ENCODE measurements around the gene MAP2K6.

DNA sequence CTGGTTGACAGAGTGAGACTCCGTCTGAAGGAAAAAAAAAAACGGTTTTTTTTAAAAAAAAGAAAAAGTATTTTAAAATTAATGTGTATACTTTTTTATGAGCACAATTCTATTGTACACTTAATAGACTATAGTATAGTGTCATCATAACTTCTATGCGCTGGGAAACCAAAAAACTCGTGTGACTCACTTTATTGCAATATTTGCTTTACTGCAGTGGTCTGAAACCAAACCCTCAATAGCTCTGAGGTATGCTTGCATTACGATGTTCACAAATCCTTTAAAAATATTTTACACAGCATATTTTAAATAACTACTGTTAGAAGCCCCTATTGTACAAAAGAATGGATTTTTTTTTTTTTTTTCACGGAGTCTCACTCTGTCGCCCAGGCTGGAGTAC is 12.4 kb upstream of the MAP2K6 start:
- TF ChIP-seq POLR2AphosphoS5 (IDR thresholded peaks at IDR 0.05; ENCODE audit: borderline replicate concordance, low read depth, low read length) (no peak), EZH2 (IDR thresholded peaks at IDR 0.05) (no peak)

All from SK-N-MC (cell line).